AG09309 (cell line): ENCODE measurements around the gene TRIP11.

Source experiments
- DNase-seq: peaks from one replicate; pipeline ENCODE4 v3.0.0-alpha.2; 2010; ENCODE audit warnings: low read depth
- H3K4me3 ChIP-seq: 2 replicates; pipeline ENCODE4 v1.5.1; 2011; ENCODE audit warnings: mild to moderate bottlenecking, low read depth, low read length, moderate library complexity; ENCODE audit not compliant: control insufficient read depth
- TF ChIP-seq, protein P1 (sequence below): IDR thresholded peaks from 2 replicates; pipeline ENCODE4 v1.5.1; 2011; ENCODE audit warnings: mild to moderate bottlenecking, low read depth, low read length, inconsistent platforms; ENCODE audit not compliant: insufficient read depth, control insufficient read depth; ENCODE audit errors: missing control alignments

TRIP11 gene

DNA sequence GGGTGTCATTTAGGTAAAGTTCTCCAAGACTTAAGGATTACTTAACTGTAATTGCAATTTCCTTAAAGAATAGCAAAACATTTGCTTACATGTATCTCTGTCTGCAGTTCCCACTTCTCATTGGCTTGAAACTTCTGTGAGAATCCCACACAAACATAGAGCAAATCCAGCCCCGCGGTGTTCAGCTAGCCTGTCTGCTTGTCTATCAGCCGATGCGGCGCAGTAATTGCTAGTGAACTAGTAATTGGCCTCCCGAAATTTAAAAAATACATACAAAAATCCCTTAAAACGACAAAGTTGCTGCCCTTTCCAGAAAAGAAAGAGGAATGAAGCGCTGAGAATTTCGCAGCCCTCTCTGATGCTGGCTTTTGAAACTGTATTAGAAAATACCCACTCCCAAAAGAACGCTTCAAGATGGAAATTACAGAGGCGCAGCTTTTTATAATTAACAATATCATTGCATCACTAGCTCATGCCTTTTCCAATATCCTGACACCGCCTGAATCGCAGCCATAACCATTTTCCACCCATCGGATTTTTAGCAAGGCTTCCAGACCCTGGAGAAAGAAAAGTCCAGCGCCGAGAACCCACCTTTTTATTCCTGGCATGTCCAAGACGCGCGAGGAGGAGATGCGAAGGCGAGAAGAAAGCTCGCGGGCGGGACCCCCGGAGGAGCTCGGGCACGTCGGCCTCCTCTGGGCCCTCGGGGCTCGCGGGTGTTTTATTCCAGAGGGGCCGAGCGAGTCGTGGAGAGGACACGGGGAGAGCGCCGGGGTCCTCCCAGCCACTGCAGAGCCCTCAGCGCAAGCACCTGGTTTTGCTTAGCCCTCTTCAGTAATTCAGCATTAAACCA lies 93.0 kb downstream of the TRIP11 start:
- DNase-seq: no peak
- TF ChIP-seq, protein P1, sequence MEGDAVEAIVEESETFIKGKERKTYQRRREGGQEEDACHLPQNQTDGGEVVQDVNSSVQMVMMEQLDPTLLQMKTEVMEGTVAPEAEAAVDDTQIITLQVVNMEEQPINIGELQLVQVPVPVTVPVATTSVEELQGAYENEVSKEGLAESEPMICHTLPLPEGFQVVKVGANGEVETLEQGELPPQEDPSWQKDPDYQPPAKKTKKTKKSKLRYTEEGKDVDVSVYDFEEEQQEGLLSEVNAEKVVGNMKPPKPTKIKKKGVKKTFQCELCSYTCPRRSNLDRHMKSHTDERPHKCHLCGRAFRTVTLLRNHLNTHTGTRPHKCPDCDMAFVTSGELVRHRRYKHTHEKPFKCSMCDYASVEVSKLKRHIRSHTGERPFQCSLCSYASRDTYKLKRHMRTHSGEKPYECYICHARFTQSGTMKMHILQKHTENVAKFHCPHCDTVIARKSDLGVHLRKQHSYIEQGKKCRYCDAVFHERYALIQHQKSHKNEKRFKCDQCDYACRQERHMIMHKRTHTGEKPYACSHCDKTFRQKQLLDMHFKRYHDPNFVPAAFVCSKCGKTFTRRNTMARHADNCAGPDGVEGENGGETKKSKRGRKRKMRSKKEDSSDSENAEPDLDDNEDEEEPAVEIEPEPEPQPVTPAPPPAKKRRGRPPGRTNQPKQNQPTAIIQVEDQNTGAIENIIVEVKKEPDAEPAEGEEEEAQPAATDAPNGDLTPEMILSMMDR: no peak
- H3K4me3 ChIP-seq: peak overlapping the region; percentile 83

DNA sequence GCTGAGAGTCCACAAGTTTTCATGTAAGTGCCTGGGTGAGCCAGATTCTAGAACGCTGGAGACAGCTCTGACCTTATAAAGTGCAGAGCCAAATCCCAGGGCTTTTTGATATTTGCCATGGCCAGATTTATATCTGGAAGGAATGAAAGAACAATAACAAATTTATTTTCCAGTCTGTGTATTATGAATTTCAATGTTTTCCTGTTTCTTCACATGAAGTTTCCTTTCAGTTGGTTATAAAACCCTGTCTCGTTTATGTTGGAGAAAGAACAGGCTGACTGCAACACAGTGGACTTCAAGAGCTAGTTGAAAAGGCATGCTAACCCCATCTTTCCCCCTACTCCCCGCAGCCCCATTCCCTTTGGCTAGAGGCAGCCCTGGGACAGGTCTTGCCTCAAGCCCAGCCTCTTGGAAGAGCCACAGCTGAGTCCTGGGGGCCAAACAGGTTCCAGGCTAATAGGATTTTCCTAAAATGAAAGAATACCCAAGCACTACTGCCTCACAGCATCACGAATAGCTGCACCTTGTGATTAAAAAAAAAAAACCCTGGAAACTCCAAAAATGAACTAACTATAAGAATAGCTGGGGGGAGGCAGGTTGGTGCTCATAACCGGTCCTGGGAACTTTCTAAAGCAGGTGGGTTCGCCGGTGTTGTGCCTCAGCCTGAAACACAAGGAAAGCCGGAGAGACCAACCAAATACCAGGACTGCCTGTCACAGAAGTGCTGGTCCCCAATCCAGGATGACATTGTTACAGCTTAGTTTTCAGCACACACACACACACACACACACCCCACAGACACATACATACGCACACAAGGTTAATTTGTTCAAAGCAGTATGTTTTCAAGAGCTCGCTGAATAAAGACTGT lies 93.9 kb downstream of the TRIP11 start:
- no peak for DNase-seq
- TF ChIP-seq, protein P1: no peak
- peak overlapping the region; percentile 83 for H3K4me3 ChIP-seq

DNA sequence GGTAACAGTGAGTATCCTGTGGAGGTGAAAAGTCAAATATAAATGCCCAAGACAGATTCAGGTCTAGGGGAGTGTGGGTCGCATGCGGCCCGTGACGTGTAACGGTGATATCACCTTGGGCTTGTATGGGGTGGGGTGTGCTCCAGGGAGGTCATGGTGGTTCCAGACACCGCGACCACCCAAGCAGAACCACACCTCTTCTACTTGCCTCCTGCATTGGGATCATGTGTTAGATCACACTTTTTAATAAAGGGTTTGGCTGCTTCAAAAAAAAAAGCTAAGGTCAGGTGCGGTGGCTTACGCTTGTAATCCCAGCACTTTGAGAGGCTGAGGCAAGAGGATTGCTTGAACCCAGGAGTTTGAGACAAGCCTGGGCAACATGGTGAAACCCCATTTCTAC lies 96.9 kb downstream of the TRIP11 start:
- no peak for DNase-seq
- TF ChIP-seq, protein P1: no peak
- no peak overlapping the region for H3K4me3 ChIP-seq

DNA sequence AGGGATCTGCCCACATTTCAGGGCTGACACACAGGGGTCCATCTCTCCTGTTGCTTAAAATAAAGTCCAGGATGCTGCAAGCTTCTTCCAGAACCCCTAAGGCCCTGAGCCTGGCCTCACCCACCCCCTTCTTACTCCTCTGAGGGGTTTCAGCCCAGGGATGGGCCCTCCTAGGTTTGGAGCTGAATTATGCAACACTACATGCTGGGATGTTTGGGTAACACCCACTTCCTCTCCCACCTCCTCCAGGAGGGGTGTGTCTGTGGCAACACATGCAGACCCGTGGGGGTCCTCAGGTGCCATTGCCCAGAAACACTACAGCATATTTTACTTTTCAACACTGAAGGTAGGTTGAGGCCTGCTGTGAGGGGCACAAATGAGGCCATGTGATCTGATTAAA lies 97.7 kb downstream of the TRIP11 start:
- TF ChIP-seq, protein P1: no peak
- no peak for DNase-seq
- H3K4me3 ChIP-seq: no peak overlapping the region

DNA sequence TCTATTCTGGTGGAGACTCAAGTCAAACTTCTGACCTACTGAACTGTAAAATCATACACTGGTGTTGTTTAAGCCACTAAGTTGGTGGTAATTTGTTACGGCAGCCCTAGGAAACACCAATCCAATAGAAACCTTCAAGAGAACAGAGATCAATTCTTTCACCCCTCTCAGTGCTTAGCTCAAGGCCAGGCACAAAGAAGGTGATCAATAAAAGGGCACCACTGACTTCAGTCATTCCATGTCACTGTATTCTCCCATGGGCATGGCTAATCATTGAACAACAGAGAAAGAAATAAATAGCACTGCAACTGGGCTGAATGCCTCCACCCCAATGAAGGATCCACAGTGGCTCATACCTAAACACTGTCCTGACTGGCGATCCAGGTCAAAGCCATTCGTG lies 99.7 kb downstream of the TRIP11 start:
- no peak overlapping the region for H3K4me3 ChIP-seq
- no peak for DNase-seq
- TF ChIP-seq, protein P1: no peak

DNA sequence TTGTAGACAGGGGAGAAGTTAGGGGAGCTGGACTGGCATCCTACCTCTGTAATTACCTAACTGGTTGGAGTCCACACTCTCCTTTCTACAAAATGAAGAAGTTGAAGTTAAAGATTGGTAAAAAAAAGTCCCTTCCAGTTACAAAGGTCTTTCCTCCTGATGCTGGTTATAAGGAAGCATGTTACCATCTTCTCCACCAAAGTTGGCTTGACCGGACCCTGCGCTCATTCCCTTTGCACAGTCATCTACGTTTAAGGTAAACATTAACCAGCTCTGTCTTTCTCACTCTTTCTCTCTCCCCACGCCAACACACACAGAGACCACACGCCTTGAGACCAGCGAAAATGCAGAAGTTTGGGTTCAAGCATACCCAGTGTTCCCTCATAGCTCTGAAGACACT lies 104.3 kb downstream of the TRIP11 start:
- no peak for DNase-seq
- TF ChIP-seq, protein P1: no peak
- no peak overlapping the region for H3K4me3 ChIP-seq
